Loucy (cell line): ENCODE results near the gene PVALEF.

ENCODE experiments used
- H2AFZ ChIP-seq: fragments of 200-600 bp; sonication (generic); 2 replicates; pipeline ENCODE4 v1.6.0; 2016; ENCODE audit warnings: antibody characterized with exemption, mild to moderate bottlenecking, low read length, moderate library complexity
- H3F3A ChIP-seq: fragments of 200-600 bp; 2 replicates; pipeline ENCODE4 v1.6.0; 2016; ENCODE audit warnings: antibody characterized with exemption, low read depth, mild to moderate bottlenecking
- H3K27me3 ChIP-seq: fragments of 200-600 bp; sonication (generic); 2 replicates; pipeline ENCODE4 v1.6.1; 2014; ENCODE audit warnings: low read length, mild to moderate bottlenecking; ENCODE audit not compliant: insufficient read depth, poor library complexity, severe bottlenecking
- H3K36me3 ChIP-seq: fragments of 200-600 bp; sonication (generic); 2 replicates; pipeline ENCODE4 v1.6.1; 2016; ENCODE audit warnings: low read length; ENCODE audit not compliant: insufficient read depth
- H3K4me1 ChIP-seq: fragments of 200-600 bp; sonication (generic); 2 replicates; pipeline ENCODE4 v1.5.1; 2014; ENCODE audit warnings: low read length, mild to moderate bottlenecking; ENCODE audit not compliant: insufficient read depth, poor library complexity, severe bottlenecking
- H3K4me2 ChIP-seq: fragments of 200-600 bp; sonication (generic); 2 replicates; pipeline ENCODE4 v1.6.0; 2014; ENCODE audit warnings: antibody characterized with exemption, low read length, low read depth, mild to moderate bottlenecking; ENCODE audit not compliant: poor library complexity, severe bottlenecking
- H3K4me3 ChIP-seq: fragments of 200-600 bp; sonication (generic); 2 replicates; pipeline ENCODE4 v1.5.1; 2014; ENCODE audit warnings: low read length, mild to moderate bottlenecking, mixed read lengths; ENCODE audit not compliant: poor library complexity, severe bottlenecking
- H3K79me2 ChIP-seq: fragments of 200-600 bp; sonication (generic); 2 replicates; pipeline ENCODE4 v1.6.1; 2014; ENCODE audit warnings: low read length; ENCODE audit not compliant: insufficient read depth
- H3K9ac ChIP-seq: fragments of 200-600 bp; sonication (generic); 2 replicates; pipeline ENCODE4 v1.6.0; 2014; ENCODE audit warnings: mild to moderate bottlenecking, low read depth, low read length, moderate library complexity; ENCODE audit not compliant: poor library complexity, severe bottlenecking
- H3K9me2 ChIP-seq: fragments of 200-600 bp; sonication (generic); replicated peaks from 2 replicates; pipeline ENCODE4 v1.6.1; 2016; ENCODE audit warnings: low read depth, low read length, mixed read lengths
- H3K9me3 ChIP-seq: fragments of 200-600 bp; sonication (generic); 2 replicates; pipeline ENCODE4 v1.6.1; 2014; ENCODE audit warnings: mild to moderate bottlenecking, antibody characterized with exemption, low read length, low read depth; ENCODE audit not compliant: insufficient read depth
- H4K20me1 ChIP-seq: fragments of 200-600 bp; sonication (generic); 2 replicates; pipeline ENCODE4 v1.6.0; 2014; ENCODE audit warnings: antibody characterized with exemption, low read length, mild to moderate bottlenecking; ENCODE audit not compliant: insufficient read depth, poor library complexity, severe bottlenecking
- CTCF ChIP-seq: fragments of 200-600 bp; sonication (generic); conservative IDR thresholded peaks from 2 replicates; pipeline ENCODE4 v1.5.1; 2014; ENCODE audit warnings: mild to moderate bottlenecking, antibody characterized with exemption, low read length
- EZH2phosphoT487 ChIP-seq: fragments of 200-600 bp; IDR thresholded peaks from 2 replicates; pipeline ENCODE4 v1.6.1; 2018; ENCODE audit warnings: antibody characterized with exemption, mild to moderate bottlenecking, moderate library complexity, borderline replicate concordance

The PVALEF gene

DNA sequence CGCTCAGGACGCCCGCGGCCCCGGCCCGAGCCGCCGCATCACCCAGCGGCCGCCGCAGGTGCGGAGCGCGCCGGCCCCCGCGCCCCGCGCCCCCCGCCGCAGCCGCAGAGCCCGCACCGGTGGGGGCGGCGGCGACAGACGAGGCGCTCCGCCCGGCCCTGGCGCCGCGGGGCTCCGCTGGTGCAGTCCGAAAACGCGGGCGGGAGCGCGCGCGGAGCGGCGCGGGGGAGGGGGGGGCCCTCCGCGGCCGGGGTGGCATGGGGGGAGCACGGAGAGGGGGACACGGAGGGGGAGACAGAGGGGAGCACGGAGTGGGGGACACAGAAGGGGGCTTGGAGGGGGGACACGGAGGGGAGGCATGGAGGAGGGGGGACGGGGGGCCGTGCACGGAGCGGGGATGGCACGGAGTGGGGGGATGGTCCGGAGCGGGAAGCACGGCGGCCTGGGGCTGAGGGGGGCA, 756 bp downstream of the PVALEF start, which contains the start of gene AATK:
Gene AATK, minus strand, starts transcription at position 189 of the 460 bp plus-strand sequence. CDS start 229 bp downstream, outside the sequence.
- no peaks in the 10 kb centered on the region for H3K36me3 ChIP-seq
- H3K4me1 ChIP-seq = no peaks in the 10 kb centered on the region
- no peak within 1 kb of the TSS for H3K4me2 ChIP-seq
- H3K79me2 ChIP-seq = no peaks in the 10 kb centered on the region
- no peak within 1 kb of the TSS for H3K4me3 ChIP-seq
- TF ChIP-seq CTCF (no peak), EZH2phosphoT487 (no peak)
- H3K27me3 ChIP-seq = no peaks in the 10 kb centered on the region
- H2AFZ ChIP-seq = no peak within 1 kb of the TSS
- H3K9ac ChIP-seq = no peak within 1 kb of the TSS
- H4K20me1 ChIP-seq = no peaks in the 10 kb centered on the region
- no peaks in the 10 kb centered on the region for H3K9me2 ChIP-seq
- H3F3A ChIP-seq = no peaks in the 10 kb centered on the region
- no peaks in the 10 kb centered on the region for H3K9me3 ChIP-seq

DNA sequence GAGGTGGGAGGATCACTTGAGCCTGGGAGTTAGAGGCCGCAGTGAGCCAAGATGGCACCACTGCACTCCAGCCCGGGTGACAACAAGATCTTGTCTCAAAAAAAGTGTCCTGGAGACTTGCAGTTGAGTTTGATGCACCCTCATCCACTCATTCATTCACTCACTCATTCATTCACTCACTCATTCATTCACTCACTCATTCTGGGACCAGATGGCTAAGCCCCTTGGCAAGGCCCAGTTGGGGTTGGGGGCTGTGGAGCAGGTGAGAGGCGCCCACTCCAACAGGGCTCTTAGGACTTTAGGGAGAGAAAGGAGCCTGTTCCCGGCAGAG, 1.9 kb downstream of the PVALEF start:
- H3K4me3 ChIP-seq = no peak overlapping the region
- no peaks in the 10 kb centered on the region for H3K79me2 ChIP-seq
- no peaks in the 10 kb centered on the region for H3K4me1 ChIP-seq
- no peaks in the 10 kb centered on the region for H3K27me3 ChIP-seq
- no peak for TF ChIP-seq EZH2phosphoT487
- TF ChIP-seq CTCF = no peak
- no peak overlapping the region for H2AFZ ChIP-seq
- H3F3A ChIP-seq = no peaks in the 10 kb centered on the region
- H4K20me1 ChIP-seq = no peaks in the 10 kb centered on the region
- H3K9me2 ChIP-seq = no peaks in the 10 kb centered on the region
- H3K9ac ChIP-seq = no peak overlapping the region
- no peak overlapping the region for H3K4me2 ChIP-seq
- no peaks in the 10 kb centered on the region for H3K9me3 ChIP-seq
- no peaks in the 10 kb centered on the region for H3K36me3 ChIP-seq

DNA sequence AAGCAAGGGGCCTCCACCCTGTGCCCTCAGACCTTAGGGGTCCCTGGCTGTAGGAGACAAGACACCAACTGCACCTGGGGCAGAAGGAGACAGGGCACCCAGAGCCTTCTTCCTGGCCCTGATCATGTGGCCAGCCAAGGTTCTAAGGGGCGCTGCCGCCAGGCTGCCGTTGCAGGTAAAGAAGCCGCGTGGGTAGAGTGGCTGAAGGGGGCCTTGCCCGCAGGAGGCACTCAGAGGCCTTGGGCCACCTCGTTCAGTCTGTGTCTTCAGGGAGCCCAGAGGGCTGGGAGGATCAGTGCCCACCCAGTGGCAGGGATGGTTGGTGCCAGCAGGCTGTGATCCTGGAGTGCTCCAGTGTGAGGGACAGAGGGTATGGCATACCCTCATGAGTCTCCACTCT, 2.3 kb downstream of the PVALEF start:
- H3K4me1 ChIP-seq = no peaks in the 10 kb centered on the region
- H3K9ac ChIP-seq = no peak overlapping the region
- no peaks in the 10 kb centered on the region for H3K79me2 ChIP-seq
- TF ChIP-seq EZH2phosphoT487 = no peak
- TF ChIP-seq CTCF = no peak
- H3K9me2 ChIP-seq = no peaks in the 10 kb centered on the region
- no peaks in the 10 kb centered on the region for H4K20me1 ChIP-seq
- no peaks in the 10 kb centered on the region for H3K9me3 ChIP-seq
- no peak overlapping the region for H3K4me2 ChIP-seq
- no peaks in the 10 kb centered on the region for H3F3A ChIP-seq
- no peak overlapping the region for H3K4me3 ChIP-seq
- no peaks in the 10 kb centered on the region for H3K27me3 ChIP-seq
- H3K36me3 ChIP-seq = no peaks in the 10 kb centered on the region
- no peak overlapping the region for H2AFZ ChIP-seq
